GOT3 (cell line): ENCODE data around the gene PSMC6.
"Not testable (repeated sequence)": the region's sequence is repeated elsewhere in the genome, so short reads cannot be mapped to it uniquely, and the experiment has no call there.

Experiments
- DNase-seq: peaks from one replicate; lab custom pipeline; 2025; ENCODE audit warnings: mixed read lengths; lab: John Stamatoyannopoulos, UW

PSMC6 gene

DNA sequence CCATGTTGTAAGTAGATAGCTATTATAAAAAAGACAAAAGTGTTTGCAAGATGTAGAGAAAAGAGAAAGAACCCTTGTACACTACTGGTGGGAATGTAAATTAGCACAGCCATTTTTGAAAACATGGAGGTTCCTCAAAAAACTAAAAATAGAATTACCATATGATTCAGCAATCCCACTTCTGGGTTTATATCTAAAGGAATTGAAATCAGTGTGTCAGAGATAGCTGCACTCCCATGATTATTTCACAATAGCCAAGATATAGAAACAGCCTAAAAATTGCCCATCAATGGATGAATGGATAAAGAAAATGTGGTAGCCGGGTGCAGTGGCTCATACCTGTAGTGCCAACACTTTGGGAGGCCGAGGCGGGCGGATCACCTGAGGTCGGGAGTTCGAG is 9.2 kb downstream of the PSMC6 start:
- DNase-seq: no peak

GRCh38 chr14:52723514-52724359 is 16.7 kb downstream of the PSMC6 start:
- DNase-seq: no peak

DNA sequence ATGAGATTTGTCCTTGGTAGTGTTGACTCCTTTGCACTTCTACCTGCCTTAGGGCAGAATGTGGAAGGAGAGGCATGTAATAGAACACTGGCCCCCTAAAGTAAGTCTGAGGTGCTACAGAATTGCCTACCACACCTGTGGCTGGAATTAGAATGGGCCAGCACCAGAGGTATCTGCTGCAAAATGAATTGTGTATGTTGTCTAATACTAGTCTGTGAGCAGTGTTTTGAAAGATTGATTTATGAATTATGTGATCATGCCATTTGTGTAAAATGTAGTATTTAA is 17.3 kb downstream of the PSMC6 start:
- no peak for DNase-seq

DNA sequence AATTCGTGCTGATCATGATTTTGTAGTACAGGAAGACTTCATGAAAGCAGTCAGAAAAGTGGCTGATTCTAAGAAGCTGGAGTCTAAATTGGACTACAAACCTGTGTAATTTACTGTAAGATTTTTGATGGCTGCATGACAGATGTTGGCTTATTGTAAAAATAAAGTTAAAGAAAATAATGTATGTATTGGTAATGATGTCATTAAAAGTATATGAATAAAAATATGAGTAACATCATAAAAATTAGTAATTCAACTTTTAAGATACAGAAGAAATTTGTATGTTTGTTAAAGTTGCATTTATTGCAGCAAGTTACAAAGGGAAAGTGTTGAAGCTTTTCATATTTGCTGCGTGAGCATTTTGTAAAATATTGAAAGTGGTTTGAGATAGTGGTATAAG is 20.5 kb downstream of the PSMC6 start:
- not testable (repeated sequence) for DNase-seq

- not testable (repeated sequence) for DNase-seq
Observed at GRCh38 chr14:52729035-52729434, 22.0 kb downstream of the PSMC6 start.

GRCh38 chr14:52729585-52729924 is 22.6 kb downstream of the PSMC6 start:
- DNase-seq: no peak

- peak; percentile 84 for DNase-seq
Observed at GRCh38 chr14:52729925-52730708, 23.1 kb downstream of the PSMC6 start, which contains the start of gene STYX. Gene STYX, plus strand, starts transcription at chr14:52730166. Its CDS starts 309 bp downstream, at chr14:52730475.

DNA sequence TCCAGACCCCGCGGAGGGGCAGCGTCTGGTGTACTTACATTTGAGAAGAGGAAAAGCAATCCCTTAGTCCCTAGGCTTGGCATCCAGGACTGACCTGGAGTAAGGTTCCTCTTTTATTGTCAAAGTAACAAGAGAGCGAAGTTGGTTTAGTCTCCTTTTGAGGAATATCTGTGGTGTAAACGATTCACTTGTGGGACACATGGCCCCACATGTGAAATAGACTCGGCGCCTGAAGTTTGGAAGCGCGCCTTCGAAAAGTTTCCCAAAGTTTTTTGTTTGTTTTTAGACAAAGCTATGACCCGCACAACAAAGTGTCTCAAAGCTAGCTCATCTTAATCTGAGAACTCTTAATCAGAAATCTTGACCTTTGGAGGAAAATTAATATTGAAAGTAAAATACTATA is 23.7 kb downstream of the PSMC6 start:
- DNase-seq: no peak

DNA sequence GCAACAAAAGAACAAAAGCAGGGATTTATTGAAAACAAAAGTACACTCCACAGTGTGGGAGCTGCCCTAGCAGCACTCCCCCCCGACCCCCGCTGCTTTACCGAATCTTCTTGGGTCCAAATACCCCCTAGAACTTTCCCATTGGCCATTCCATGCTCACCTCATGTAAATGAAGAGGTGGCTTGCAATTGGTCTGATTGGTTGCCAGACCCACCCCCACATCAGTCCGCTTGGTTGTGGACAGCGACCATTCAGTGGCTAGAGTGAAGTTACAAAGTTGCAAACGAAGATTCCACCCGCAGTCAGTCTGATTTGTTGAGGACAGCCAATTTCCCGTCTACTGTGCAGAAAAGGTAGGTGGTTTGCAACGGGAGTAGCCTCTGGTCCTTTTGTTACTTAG is 26.8 kb downstream of the PSMC6 start:
- DNase-seq: no peak

GRCh38 chr14:52735921-52736489 is 29.0 kb downstream of the PSMC6 start:
- DNase-seq: no peak

DNA sequence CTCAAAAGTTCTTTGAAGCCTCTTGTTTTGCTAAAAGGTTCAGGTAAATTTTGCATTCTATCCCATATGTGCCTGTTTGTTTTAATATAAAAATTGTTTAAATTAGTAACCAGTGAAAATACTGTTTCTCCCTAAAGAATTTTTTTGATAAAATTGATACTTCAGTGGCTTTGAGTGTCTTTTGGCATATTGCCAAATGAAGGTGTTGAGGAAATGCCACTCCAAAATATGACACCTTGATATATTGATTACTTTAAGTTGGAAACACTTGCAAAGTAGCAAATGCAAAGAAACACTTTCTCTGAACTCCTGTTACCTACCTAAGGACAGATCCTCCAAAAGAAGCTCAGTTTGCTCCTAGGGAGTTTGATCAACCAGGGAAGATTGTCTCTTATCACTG is 31.4 kb downstream of the PSMC6 start:
- DNase-seq: no peak

DNA sequence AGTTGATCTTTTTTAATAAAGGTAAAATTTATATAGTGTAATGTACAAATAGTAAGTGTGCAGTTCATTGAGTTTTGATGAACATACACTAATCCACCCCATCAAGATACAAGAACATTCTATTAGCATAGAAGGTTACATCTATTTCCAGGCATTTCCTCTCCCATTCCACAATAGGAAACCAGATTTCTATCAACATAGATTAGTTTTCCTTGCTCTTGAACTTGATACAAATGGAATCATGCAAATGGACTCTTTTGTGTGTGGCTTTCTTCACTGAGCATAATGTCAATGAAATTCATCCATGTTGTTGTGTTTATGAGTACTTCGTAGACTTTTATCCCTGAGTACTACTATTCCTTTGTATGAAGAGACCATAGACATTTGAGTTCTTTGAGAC is 33.8 kb downstream of the PSMC6 start:
- no peak for DNase-seq

GRCh38 chr14:52741865-52742264 is 34.9 kb downstream of the PSMC6 start:
- no peak for DNase-seq

- DNase-seq: no peak
Observed at GRCh38 chr14:52748647-52749292, 41.8 kb downstream of the PSMC6 start.

DNA sequence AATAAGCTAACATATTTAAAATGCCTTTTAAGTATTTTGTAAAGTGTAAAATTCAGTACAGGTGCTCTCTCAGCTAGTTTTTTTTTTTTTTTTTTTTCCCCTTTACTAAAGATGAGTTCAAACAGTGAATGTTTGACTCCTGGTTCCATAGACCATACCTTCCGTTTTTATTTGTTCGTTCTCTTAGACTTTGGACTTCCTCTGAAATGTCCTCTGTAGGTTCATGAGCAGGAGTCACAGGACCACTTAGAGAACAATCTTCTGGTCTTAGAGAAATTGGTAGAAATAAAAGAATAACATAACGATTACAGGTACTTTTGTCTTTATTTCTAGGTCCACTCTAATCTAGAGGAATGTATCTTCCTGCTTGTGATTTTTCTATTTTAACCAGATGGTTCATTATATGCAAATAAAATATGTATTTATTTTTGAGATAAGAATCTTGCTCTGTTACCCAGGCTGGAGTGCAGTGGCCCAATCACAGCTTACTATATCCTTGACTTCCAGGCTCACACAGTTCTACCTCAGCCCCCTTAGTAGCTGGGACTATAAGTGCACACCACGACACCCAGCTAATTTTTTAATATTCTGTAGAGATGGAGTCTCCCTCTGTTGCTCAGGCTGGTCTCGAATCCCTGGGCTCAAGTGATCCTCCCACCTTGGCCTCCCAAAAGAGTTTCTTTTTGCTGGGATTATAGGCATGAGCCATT is 48.8 kb downstream of the PSMC6 start:
- no peak for DNase-seq

- DNase-seq: no peak
Observed at GRCh38 chr14:52759145-52759544, 52.1 kb downstream of the PSMC6 start.

GRCh38 chr14:52762923-52763322 is 55.9 kb downstream of the PSMC6 start:
- DNase-seq: not testable (repeated sequence)

GRCh38 chr14:52767058-52767833 is 60.2 kb downstream of the PSMC6 start:
- no peak for DNase-seq

- no peak for DNase-seq
Observed at GRCh38 chr14:52769887-52770286, 62.9 kb downstream of the PSMC6 start.

DNA sequence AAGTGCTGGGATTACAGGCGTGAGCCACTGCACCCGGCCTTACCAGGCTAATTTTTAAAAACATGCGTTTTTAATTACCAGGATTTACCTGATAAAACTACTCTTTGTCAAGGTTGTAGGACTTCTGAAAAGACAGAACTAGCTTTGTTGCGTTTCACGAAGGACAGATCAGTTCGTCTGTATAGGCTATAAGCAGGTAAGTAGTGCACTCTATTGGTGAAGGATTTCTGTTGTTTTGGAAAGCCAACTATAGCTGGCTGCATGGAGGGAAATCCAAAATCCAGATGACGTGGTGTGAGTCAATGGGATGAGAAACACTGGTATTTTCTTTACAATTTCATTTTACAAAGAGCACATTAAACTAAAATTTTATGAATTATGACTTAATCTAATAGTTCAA is 69.8 kb downstream of the PSMC6 start:
- DNase-seq: no peak
